ENCODE measurements around the gene TBX4. TPM values are rescaled to one million over a fixed set of nuclear protein-coding genes. Genes with fewer than 3 reads are reported as not detected.

TBX4 gene
- total RNA-seq, 4 donors from 2014 or later: not detected

- intact Hi-C loops (cut with DNase I): no loop called here
- H3K4me3 ChIP-seq: no peak overlapping the region
- H3K27ac ChIP-seq (replicated peaks in 1 of 4): no peak overlapping the region
- no peaks in the 10 kb centered on the region for H3K36me3 ChIP-seq
- DNase-seq (ENCODE audit: extremely low spot score): no peak
- H3K4me1 ChIP-seq: peaks cover 0 to 23% (median 9%) of the 10 kb centered on the region in 4 donors
- H3K27me3 ChIP-seq: no peaks in the 10 kb centered on the region
- 84% methylated on average over 13 of the region's 13 CpGs for WGBS
- H3K9me3 ChIP-seq: no peaks in the 10 kb centered on the region
- TF ChIP-seq POLR2AphosphoS5 (IDR thresholded peaks at IDR 0.05) (no peak), CTCF (IDR thresholded peaks at IDR 0.05) (no peak), EP300 (IDR thresholded peaks at IDR 0.05) (no peak), POLR2A (IDR thresholded peaks at IDR 0.05; ENCODE audit: low read depth) (no peak)
Measured at GRCh38 chr17:61494325-61495160, 42.3 kb downstream of the TBX4 start.

GRCh38 chr17:61495161-61495857 lies 43.1 kb downstream of the TBX4 start:
- Histone ChIP-seq H3K4me3 (peak overlapping the region in 3 of 4 donors; percentile 3 to 27 (median 4)), H3K9me3 (no peaks in the 10 kb centered on the region), H3K27me3 (no peaks in the 10 kb centered on the region), H3K4me1 (peaks cover 0 to 23% (median 9%) of the 10 kb centered on the region in 4 donors), H3K27ac (replicated peaks in 1 of 4) (no peak overlapping the region), H3K36me3 (no peaks in the 10 kb centered on the region)
- no peak for DNase-seq (ENCODE audit: extremely low spot score)
- TF ChIP-seq POLR2AphosphoS5 (IDR thresholded peaks at IDR 0.05) (no peak), CTCF (IDR thresholded peaks at IDR 0.05) (no peak), POLR2A (IDR thresholded peaks at IDR 0.05; ENCODE audit: low read depth) (no peak), EP300 (IDR thresholded peaks at IDR 0.05) (no peak)
- WGBS: 92% methylated on average over 20 of the region's 23 CpGs
- intact Hi-C loops (cut with DNase I): no loop called here

GRCh38 chr17:61496174-61496956 lies 44.1 kb downstream of the TBX4 start:
- H3K27me3 ChIP-seq: no peaks in the 10 kb centered on the region
- TF ChIP-seq EP300 (IDR thresholded peaks at IDR 0.05) (no peak), CTCF (IDR thresholded peaks at IDR 0.05) (no peak), POLR2A (IDR thresholded peaks at IDR 0.05; ENCODE audit: low read depth) (no peak), POLR2AphosphoS5 (IDR thresholded peaks at IDR 0.05) (no peak)
- 90% methylated on average over 12 of the region's 12 CpGs for WGBS
- no peak overlapping the region for H3K27ac ChIP-seq (replicated peaks in 1 of 4)
- no peak overlapping the region for H3K4me3 ChIP-seq
- intact Hi-C loops (cut with DNase I): no loop called here
- no peak for DNase-seq (ENCODE audit: extremely low spot score)
- H3K9me3 ChIP-seq: no peaks in the 10 kb centered on the region
- no peaks in the 10 kb centered on the region for H3K36me3 ChIP-seq
- peaks cover 0 to 16% (median 9%) of the 10 kb centered on the region in 4 donors for H3K4me1 ChIP-seq

GRCh38 chr17:61496957-61497653 lies 44.9 kb downstream of the TBX4 start:
- DNase-seq (ENCODE audit: extremely low spot score): no peak
- peaks cover 0 to 15% (median 9%) of the 10 kb centered on the region in 4 donors for H3K4me1 ChIP-seq
- WGBS: 78% methylated on average over 9 of the region's 9 CpGs
- H3K9me3 ChIP-seq: no peaks in the 10 kb centered on the region
- H3K27ac ChIP-seq (replicated peaks in 1 of 4): no peak overlapping the region
- no peaks in the 10 kb centered on the region for H3K27me3 ChIP-seq
- no peak overlapping the region for H3K4me3 ChIP-seq
- TF ChIP-seq CTCF (IDR thresholded peaks at IDR 0.05) (no peak), POLR2AphosphoS5 (IDR thresholded peaks at IDR 0.05) (no peak), EP300 (IDR thresholded peaks at IDR 0.05) (no peak), POLR2A (IDR thresholded peaks at IDR 0.05; ENCODE audit: low read depth) (no peak)
- no peaks in the 10 kb centered on the region for H3K36me3 ChIP-seq
- intact Hi-C loops (cut with DNase I): no loop called here
